CD4-positive, alpha-beta T cell (primary cell): ENCODE measurements around the gene MGAT5B. TPM values are rescaled to one million over a fixed set of nuclear protein-coding genes. Genes with fewer than 3 reads are reported as not detected.

Source experiments
- ATAC-seq: fragments of 200-7000 bp; cut with Tn5 transposase; one replicate; pipeline ENCODE4 v1.10.0; 2022; ENCODE audit warnings: mild to moderate bottlenecking; ENCODE audit not compliant: poor library complexity
- CTCF ChIA-PET: fragments of 350-600 bp; sonication (Branson Sonifier 250); formaldehyde crosslinking; loops from one replicate; lab custom pipeline; 2021; ENCODE audit warnings: antibody characterized with exemption, inconsistent platforms; lab: Charles Lee
- POLR2A ChIA-PET: fragments of 350-600 bp; sonication (Branson Sonifier 250); formaldehyde crosslinking; loops from one replicate; lab custom pipeline; 2021; ENCODE audit warnings: antibody characterized with exemption, inconsistent platforms; lab: Charles Lee
- DNase-seq, 14 experiments: peaks; one replicate each; pipeline ENCODE4 v3.0.0-alpha.2; 2013 to 2020; ENCODE audit warnings: mixed read lengths in 2 of 14
- H3K27ac ChIP-seq, 2 donors: one replicate each; pipeline versions ENCODE4 v1.5.1 to v1.7.0; 2013; ENCODE audit warnings: low read length in 2 of 2, low read depth in 1 of 2, mild to moderate bottlenecking in 1 of 2
- H3K27me3 ChIP-seq, 2 experiments: 1 replicate in 1 of 2; 2 replicates in 1 of 2; pipeline versions ENCODE4 v1.6.1 to v1.7.0; 2013; ENCODE audit warnings: low read length in 2 of 2, control low read depth in 1 of 2, mild to moderate bottlenecking in 1 of 2, moderate library complexity in 1 of 2; ENCODE audit not compliant: insufficient read depth in 2 of 2, control insufficient read depth in 1 of 2
- H3K36me3 ChIP-seq: one replicate; pipeline ENCODE4 v1.6.1; 2013; ENCODE audit warnings: low read length, control low read depth; ENCODE audit not compliant: insufficient read depth
- H3K4me1 ChIP-seq: one replicate; pipeline ENCODE4 v1.6.1; 2013; ENCODE audit warnings: low read length, control low read depth; ENCODE audit not compliant: insufficient read depth
- H3K4me3 ChIP-seq: one replicate; pipeline ENCODE4 v1.5.1; 2013; ENCODE audit warnings: mild to moderate bottlenecking, low read length, moderate library complexity
- H3K9me3 ChIP-seq, 2 experiments: 1 replicate in 1 of 2; 2 replicates in 1 of 2; pipeline versions ENCODE4 v1.6.1 to v1.7.0; 2013; ENCODE audit warnings: low read length in 2 of 2, mild to moderate bottlenecking in 2 of 2, control low read depth in 1 of 2, moderate library complexity in 1 of 2; ENCODE audit not compliant: control insufficient read depth in 1 of 2, insufficient read depth in 1 of 2
- H3K27ac Mint-ChIP-seq: one replicate; pipeline ENCODE4 v1.8.0; 2020; ENCODE audit warnings: mixed read lengths
- H3K27me3 Mint-ChIP-seq: one replicate; pipeline ENCODE4 v1.8.0; 2021; ENCODE audit warnings: mixed read lengths
- H3K36me3 Mint-ChIP-seq: one replicate; pipeline ENCODE4 v1.8.0; 2021; ENCODE audit warnings: low read depth, mixed read lengths
- H3K4me1 Mint-ChIP-seq: one replicate; pipeline ENCODE4 v1.8.0; 2021; ENCODE audit warnings: low read depth, mixed read lengths
- H3K4me3 Mint-ChIP-seq: one replicate; pipeline ENCODE4 v1.8.0; 2020; ENCODE audit warnings: mild to moderate bottlenecking, mixed read lengths
- H3K9me3 Mint-ChIP-seq: one replicate; pipeline ENCODE4 v1.8.0; 2020; ENCODE audit warnings: mixed read lengths
- intact Hi-C, 2 experiments: fragments of 100-400 bp; cut with DNase I in 1 of 2; cut with micrococcal nuclease in 1 of 2; formaldehyde crosslinking; loops; one replicate each; pipeline versions ENCODE4 v1.15.1 to v1.9.0; 2023 to 2025; cut with DNase I, micrococcal nuclease
- total RNA-seq, 174 experiments: library from RNA in 2 of 174; stranded (reverse) in 2 of 174; gene quantifications; one replicate each; pipeline ENCODE4 v1.2.3 and lab custom pipeline; 2021 to 2026
- TF ChIP-seq, protein P1 (sequence below): fragments of 200-600 bp; IDR thresholded peaks from one replicate; pipeline ENCODE4 v1.8.0; 2022; ENCODE audit warnings: antibody characterized with exemption, mild to moderate bottlenecking

Gene MGAT5B
- total RNA-seq, 2 experiments from 2014 or later: 0.28 to 0.77 TPM

GRCh38 chr17:76958974-76959373 lies 90.8 kb downstream of the MGAT5B start:
- POLR2A ChIA-PET: no interaction called here
- CTCF ChIA-PET: no interaction called here
- H3K9me3 Mint-ChIP-seq: no peaks in the 10 kb centered on the region
- no peak overlapping the region for H3K4me3 ChIP-seq
- no peak overlapping the region for H3K4me3 Mint-ChIP-seq
- ATAC-seq (no peak), DNase-seq (no peak)
- TF ChIP-seq, protein P1, sequence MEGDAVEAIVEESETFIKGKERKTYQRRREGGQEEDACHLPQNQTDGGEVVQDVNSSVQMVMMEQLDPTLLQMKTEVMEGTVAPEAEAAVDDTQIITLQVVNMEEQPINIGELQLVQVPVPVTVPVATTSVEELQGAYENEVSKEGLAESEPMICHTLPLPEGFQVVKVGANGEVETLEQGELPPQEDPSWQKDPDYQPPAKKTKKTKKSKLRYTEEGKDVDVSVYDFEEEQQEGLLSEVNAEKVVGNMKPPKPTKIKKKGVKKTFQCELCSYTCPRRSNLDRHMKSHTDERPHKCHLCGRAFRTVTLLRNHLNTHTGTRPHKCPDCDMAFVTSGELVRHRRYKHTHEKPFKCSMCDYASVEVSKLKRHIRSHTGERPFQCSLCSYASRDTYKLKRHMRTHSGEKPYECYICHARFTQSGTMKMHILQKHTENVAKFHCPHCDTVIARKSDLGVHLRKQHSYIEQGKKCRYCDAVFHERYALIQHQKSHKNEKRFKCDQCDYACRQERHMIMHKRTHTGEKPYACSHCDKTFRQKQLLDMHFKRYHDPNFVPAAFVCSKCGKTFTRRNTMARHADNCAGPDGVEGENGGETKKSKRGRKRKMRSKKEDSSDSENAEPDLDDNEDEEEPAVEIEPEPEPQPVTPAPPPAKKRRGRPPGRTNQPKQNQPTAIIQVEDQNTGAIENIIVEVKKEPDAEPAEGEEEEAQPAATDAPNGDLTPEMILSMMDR: no peak
- H3K4me1 Mint-ChIP-seq: no peaks in the 10 kb centered on the region
- no peaks in the 10 kb centered on the region for H3K36me3 Mint-ChIP-seq
- no peaks in the 10 kb centered on the region for H3K9me3 ChIP-seq
- no peaks in the 10 kb centered on the region for H3K36me3 ChIP-seq
- no peak overlapping the region for H3K27ac ChIP-seq
- H3K4me1 ChIP-seq: no peaks in the 10 kb centered on the region
- H3K27ac Mint-ChIP-seq: no peak overlapping the region
- no peaks in the 10 kb centered on the region for H3K27me3 ChIP-seq
- intact Hi-C loops: loop anchor here in 1 of 2 experiments (5.0 kb wide), 1 partner anchor 98 kb away; no protein-coding TSS in a partner anchor
- no peaks in the 10 kb centered on the region for H3K27me3 Mint-ChIP-seq

GRCh38 chr17:76961869-76962268 lies 93.7 kb downstream of the MGAT5B start:
- DNase-seq: no peak
- CTCF ChIA-PET: no interaction called here

DNA sequence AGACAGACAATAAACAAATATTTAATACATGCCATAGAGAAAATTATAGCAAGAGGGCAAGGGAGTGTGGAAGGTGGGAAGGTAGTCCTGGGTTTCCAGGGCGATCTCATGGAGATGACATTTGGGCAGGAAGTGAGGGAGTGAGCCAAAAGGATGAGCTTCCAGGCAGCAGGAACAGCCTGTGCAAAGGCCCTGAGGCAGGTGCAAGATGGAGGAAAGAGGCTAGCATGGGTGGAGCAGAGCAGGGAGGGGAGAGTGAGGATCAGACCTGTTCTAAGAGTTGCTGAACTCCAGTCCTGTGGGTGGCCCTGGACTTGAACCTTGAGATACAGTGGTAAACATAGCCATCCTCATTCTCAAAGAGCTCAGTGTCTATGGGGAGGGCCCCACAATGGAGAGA lies 94.7 kb downstream of the MGAT5B start:
- TF ChIP-seq, protein P1: no peak
- ChIA-PET CTCF (no interaction called here), POLR2A (no interaction called here)
- Histone ChIP-seq H3K4me1 (peaks cover 3% of the 10 kb centered on the region), H3K27ac (no peak overlapping the region), H3K4me3 (no peak overlapping the region), H3K36me3 (no peaks in the 10 kb centered on the region), H3K27me3 (no peaks in the 10 kb centered on the region), H3K9me3 (no peaks in the 10 kb centered on the region)
- no peaks in the 10 kb centered on the region for H3K27me3 Mint-ChIP-seq
- H3K9me3 Mint-ChIP-seq: no peaks in the 10 kb centered on the region
- no peak for DNase-seq
- H3K36me3 Mint-ChIP-seq: no peaks in the 10 kb centered on the region
- H3K27ac Mint-ChIP-seq: no peak overlapping the region
- intact Hi-C loops: no loop called here
- H3K4me3 Mint-ChIP-seq: no peak overlapping the region
- ATAC-seq: no peak
- peaks cover 7% of the 10 kb centered on the region for H3K4me1 Mint-ChIP-seq

More at GRCh38 chr17:76961869-76962268, 93.7 kb downstream of the MGAT5B start:
- no peak overlapping the region for H3K4me3 Mint-ChIP-seq
- no peaks in the 10 kb centered on the region for H3K27me3 Mint-ChIP-seq
- ATAC-seq: no peak
- Histone ChIP-seq H3K36me3 (no peaks in the 10 kb centered on the region), H3K27me3 (no peaks in the 10 kb centered on the region), H3K4me3 (no peak overlapping the region), H3K4me1 (peaks cover 3% of the 10 kb centered on the region), H3K27ac (no peak overlapping the region), H3K9me3 (no peaks in the 10 kb centered on the region)
- intact Hi-C loops: no loop called here
- H3K36me3 Mint-ChIP-seq: no peaks in the 10 kb centered on the region
- TF ChIP-seq, protein P1: no peak
- no peaks in the 10 kb centered on the region for H3K4me1 Mint-ChIP-seq
- no peak overlapping the region for H3K27ac Mint-ChIP-seq
- POLR2A ChIA-PET: no interaction called here
- H3K9me3 Mint-ChIP-seq: no peaks in the 10 kb centered on the region
